Measurements from ENCODE around the gene CTU2.

CTU2 gene

GRCh38 chr16:88696441-88696840 is 9.9 kb upstream of the CTU2 start:
- no peak for TF ChIP-seq YY1 (IDR thresholded peaks at IDR 0.05; ENCODE audit: low read depth)
- TF ChIP-seq FOXM1 (IDR thresholded peaks at IDR 0.05; ENCODE audit: borderline replicate concordance, low read depth) = no peak
- TF ChIP-seq TCF12 (IDR thresholded peaks at IDR 0.05; ENCODE audit: low read depth) = no peak
- no peak for TF ChIP-seq MAX (IDR thresholded peaks at IDR 0.05)
- TF ChIP-seq ZBTB7A (IDR thresholded peaks at IDR 0.05; ENCODE audit: low read depth) = no peak

GRCh38 chr16:88697116-88697830 is 9.0 kb upstream of the CTU2 start:
- TF ChIP-seq CREB1 (IDR thresholded peaks at IDR 0.05; ENCODE audit: low read depth) (no peak), EP300 (IDR thresholded peaks at IDR 0.05; ENCODE audit: borderline replicate concordance) (no peak), CEBPB (IDR thresholded peaks at IDR 0.05) (no peak)

- TF ChIP-seq TEAD4 (IDR thresholded peaks at IDR 0.05) (no peak), RAD21 (IDR thresholded peaks at IDR 0.05; ENCODE audit: low read depth) (peak; percentile 36; the same call in 1 of the 2 replicates), NFIC (IDR thresholded peaks at IDR 0.05) (no peak), MAX (IDR thresholded peaks at IDR 0.05) (no peak), YY1 (IDR thresholded peaks at IDR 0.05; ENCODE audit: low read depth) (no peak), EGR1 (IDR thresholded peaks at IDR 0.05) (no peak)
Observed at GRCh38 chr16:88697831-88698615, 8.3 kb upstream of the CTU2 start.

- TF ChIP-seq TEAD4 (IDR thresholded peaks at IDR 0.05) (no peak), USF1 (IDR thresholded peaks at IDR 0.05) (no peak), MAX (IDR thresholded peaks at IDR 0.05) (no peak)
Observed at GRCh38 chr16:88698646-88699045, 7.7 kb upstream of the CTU2 start.

GRCh38 chr16:88699180-88699579 is 7.1 kb upstream of the CTU2 start:
- TF ChIP-seq CEBPB (IDR thresholded peaks at IDR 0.05) (no peak), RAD21 (IDR thresholded peaks at IDR 0.05; ENCODE audit: low read depth) (no peak), CREB1 (IDR thresholded peaks at IDR 0.05; ENCODE audit: low read depth) (no peak), EGR1 (IDR thresholded peaks at IDR 0.05) (no peak), EP300 (IDR thresholded peaks at IDR 0.05; ENCODE audit: borderline replicate concordance) (no peak)

GRCh38 chr16:88700322-88700635 is 6.0 kb upstream of the CTU2 start:
- TF ChIP-seq EP300 (IDR thresholded peaks at IDR 0.05; ENCODE audit: borderline replicate concordance) = no peak

- no peak for TF ChIP-seq CREB1 (IDR thresholded peaks at IDR 0.05; ENCODE audit: low read depth)
- TF ChIP-seq FOXM1 (IDR thresholded peaks at IDR 0.05; ENCODE audit: borderline replicate concordance, low read depth) = no peak
- TF ChIP-seq USF1 (IDR thresholded peaks at IDR 0.05) = no peak
- no peak for TF ChIP-seq TAF1 (IDR thresholded peaks at IDR 0.05; ENCODE audit: low read depth)
- no peak for TF ChIP-seq EP300 (IDR thresholded peaks at IDR 0.05; ENCODE audit: borderline replicate concordance)
- TF ChIP-seq EGR1 (IDR thresholded peaks at IDR 0.05) = no peak
- no peak for TF ChIP-seq YY1 (IDR thresholded peaks at IDR 0.05; ENCODE audit: low read depth)
- TF ChIP-seq RAD21 (IDR thresholded peaks at IDR 0.05; ENCODE audit: low read depth) = no peak
- no peak for TF ChIP-seq TCF12 (IDR thresholded peaks at IDR 0.05; ENCODE audit: low read depth)
- TF ChIP-seq ZBTB7A (IDR thresholded peaks at IDR 0.05; ENCODE audit: low read depth) = no peak
- no peak for TF ChIP-seq NFIC (IDR thresholded peaks at IDR 0.05)
- TF ChIP-seq CEBPB (IDR thresholded peaks at IDR 0.05) = no peak
- no peak for TF ChIP-seq REST (IDR thresholded peaks at IDR 0.05; ENCODE audit: low read depth)
- no peak for TF ChIP-seq MAX (IDR thresholded peaks at IDR 0.05)
- no peak for TF ChIP-seq TEAD4 (IDR thresholded peaks at IDR 0.05)
Observed at GRCh38 chr16:88700636-88701482, 5.4 kb upstream of the CTU2 start.

All from Ishikawa (cell line).